Spleen (tissue), 7 donors: ENCODE measurements around the gene RASAL3.

ENCODE experiments used
- CTCF ChIP-seq, 11 experiments: fragments of 200-600 bp in 7 of 11; fragments of 450-650 bp in 4 of 11; sonication (generic) in 4 of 11; IDR thresholded peaks in 8 of 11; conservative IDR thresholded peaks in 3 of 11; 1 replicate in 7 of 11; 2 replicates in 4 of 11; pipeline versions ENCODE4 v1.4.0 to v1.8.0; 2016 to 2021; ENCODE audit warnings: antibody characterized with exemption in 11 of 11, inconsistent platforms in 4 of 11, mild to moderate bottlenecking in 1 of 11
- POLR2A ChIP-seq, 3 donors: fragments of 450-650 bp; IDR thresholded peaks; one replicate each; pipeline ENCODE4 v1.5.1; 2017; ENCODE audit warnings: antibody characterized with exemption in 3 of 3, mild to moderate bottlenecking in 1 of 3
- POLR2AphosphoS5 ChIP-seq, 3 donors: sonication (generic); formaldehyde crosslinking; IDR thresholded peaks; one replicate each; pipeline ENCODE4 v1.5.1; 2017; ENCODE audit warnings: antibody characterized with exemption in 3 of 3
- donor health status: DM: no; HTN: no; CAD: no; lungs with moderate emphysema.
- donor health status: DM: no; HTN: no; CAD: no.
- donor health status: DM: no; HTN: no; CAD: no.

GRCh38 chr19:15426485-15427349 is 37.6 kb downstream of the RASAL3 start:
- TF ChIP-seq POLR2A (IDR thresholded peaks at IDR 0.05) (no peak), CTCF (IDR thresholded peaks at IDR 0.05 in 8 of 11, conservative IDR thresholded peaks at IDR 0.05 in 3 of 11) (no peak), POLR2AphosphoS5 (IDR thresholded peaks at IDR 0.05) (no peak)
